ENCODE data around the gene NFILZ.
A peak's percentile ranks its signal among the peaks of the same experiment; 100 is the strongest.

NFILZ gene, protein sequence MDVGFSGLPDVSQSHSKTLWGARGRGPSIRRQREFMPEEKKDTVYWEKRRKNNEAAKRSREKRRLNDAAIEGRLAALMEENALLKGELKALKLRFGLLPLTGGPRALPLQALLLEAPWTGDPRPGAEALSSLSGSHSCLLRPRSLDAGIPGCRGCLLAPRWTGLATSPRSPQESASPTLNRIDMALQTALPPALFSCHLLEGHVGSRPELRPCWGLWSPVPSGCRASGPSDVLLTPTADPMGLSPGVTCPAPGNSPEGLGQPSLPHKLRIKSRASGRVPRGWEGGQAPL

DNA sequence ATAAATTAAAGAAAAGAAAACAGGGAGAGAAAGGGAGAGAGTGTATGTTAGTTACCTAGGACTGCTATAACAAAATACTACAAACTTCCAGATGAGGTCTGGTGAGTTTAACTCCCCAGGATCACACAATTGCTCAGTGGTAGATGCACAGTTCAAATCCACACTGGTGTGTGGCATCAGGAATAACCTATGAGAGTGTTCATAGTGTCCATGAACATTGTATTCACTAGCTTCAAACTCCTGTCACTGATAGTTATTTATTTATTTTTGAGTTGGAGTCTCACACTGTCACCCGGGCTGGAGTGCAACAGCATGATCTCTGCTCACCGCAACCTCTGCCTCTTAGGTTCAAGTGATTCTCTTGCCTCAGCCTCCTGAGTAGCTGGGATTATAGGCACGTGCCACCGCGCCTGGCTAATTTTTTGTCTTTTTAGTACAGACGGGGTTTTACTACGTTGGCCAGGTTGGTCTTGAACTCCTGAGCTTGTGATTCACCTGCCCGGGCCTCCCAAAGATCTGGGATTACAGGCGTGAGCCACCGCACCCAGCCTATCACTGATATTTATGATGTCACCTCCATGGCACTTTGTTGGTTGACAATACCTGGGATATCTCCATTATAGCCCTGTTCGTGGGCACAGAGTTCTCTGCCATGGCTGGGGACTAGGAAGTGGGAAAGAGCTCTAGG lies at the start of gene NFILZ:
NFILZ (plus strand) TSS at position 638 of the 688 bp plus-strand sequence. CDS start 46,133 bp downstream, outside the sequence.
- no peak within 1 kb of the TSS for H3K4me3 ChIP-seq (ENCODE audit: low read length)
- H3K27ac ChIP-seq (ENCODE audit: low read length): no peak within 1 kb of the TSS
- no peaks in the 10 kb centered on the region for H3K27me3 ChIP-seq (ENCODE audit: low read depth, low read length)
- no peaks in the 10 kb centered on the region for H3K4me1 ChIP-seq (ENCODE audit: low read length)
- no peaks in the 10 kb centered on the region for H3K79me2 ChIP-seq (ENCODE audit: low read length)
- no peak for TF ChIP-seq CTCF (IDR thresholded peaks at IDR 0.05; ENCODE audit: low read depth, low read length)
- no peak for TF ChIP-seq EZH2phosphoT487 (IDR thresholded peaks at IDR 0.05; ENCODE audit: low read depth)
- H3K9me3 ChIP-seq (ENCODE audit: insufficient read depth, low read length): no peaks in the 10 kb centered on the region
- H3K4me2 ChIP-seq (ENCODE audit: low read length): no peak within 1 kb of the TSS
- no peak within 1 kb of the TSS for H2AFZ ChIP-seq (ENCODE audit: low read depth, low read length)
- H3K9ac ChIP-seq (ENCODE audit: low read length): no peak within 1 kb of the TSS
- no peaks in the 10 kb centered on the region for H3K36me3 ChIP-seq (replicated peaks; ENCODE audit: low read depth, low read length)
- no peaks in the 10 kb centered on the region for H4K20me1 ChIP-seq (ENCODE audit: insufficient read depth, low read length)

- Histone ChIP-seq H2AFZ (ENCODE audit: low read depth, low read length) (peak overlapping the region; percentile 47; the same call in 1 of the 2 replicates), H3K79me2 (ENCODE audit: low read length) (no peaks in the 10 kb centered on the region), H3K36me3 (replicated peaks; ENCODE audit: low read depth, low read length) (no peaks in the 10 kb centered on the region), H3K9ac (ENCODE audit: low read length) (peak overlapping the region; percentile 39), H4K20me1 (ENCODE audit: insufficient read depth, low read length) (no peaks in the 10 kb centered on the region), H3K27me3 (ENCODE audit: low read depth, low read length) (peaks cover 15% of the 10 kb centered on the region), H3K27ac (ENCODE audit: low read length) (no peak overlapping the region), H3K4me1 (ENCODE audit: low read length) (peaks cover 29% of the 10 kb centered on the region), H3K4me3 (ENCODE audit: low read length) (peak overlapping the region; percentile 64), H3K4me2 (ENCODE audit: low read length) (peak overlapping the region; percentile 88), H3K9me3 (ENCODE audit: insufficient read depth, low read length) (no peaks in the 10 kb centered on the region)
- no peak for TF ChIP-seq EZH2phosphoT487 (IDR thresholded peaks at IDR 0.05; ENCODE audit: low read depth)
- TF ChIP-seq CTCF (IDR thresholded peaks at IDR 0.05; ENCODE audit: low read depth, low read length): peak; percentile 100
Observed at GRCh38 chr19:8580710-8581281, 49.6 kb upstream of the NFILZ start.

- no peaks in the 10 kb centered on the region for H4K20me1 ChIP-seq (ENCODE audit: insufficient read depth, low read length)
- H3K36me3 ChIP-seq (replicated peaks; ENCODE audit: low read depth, low read length): no peaks in the 10 kb centered on the region
- H3K4me3 ChIP-seq (ENCODE audit: low read length): no peak overlapping the region
- no peak overlapping the region for H3K9ac ChIP-seq (ENCODE audit: low read length)
- no peak overlapping the region for H2AFZ ChIP-seq (ENCODE audit: low read depth, low read length)
- H3K9me3 ChIP-seq (ENCODE audit: insufficient read depth, low read length): no peaks in the 10 kb centered on the region
- H3K27ac ChIP-seq (ENCODE audit: low read length): no peak overlapping the region
- no peak overlapping the region for H3K4me2 ChIP-seq (ENCODE audit: low read length)
- peaks cover 3% of the 10 kb centered on the region; the same call in 1 of the 2 replicates for H3K27me3 ChIP-seq (ENCODE audit: low read depth, low read length)
- peaks cover 4% of the 10 kb centered on the region; the same call in 1 of the 2 replicates for H3K4me1 ChIP-seq (ENCODE audit: low read length)
- no peaks in the 10 kb centered on the region for H3K79me2 ChIP-seq (ENCODE audit: low read length)
- TF ChIP-seq EZH2phosphoT487 (IDR thresholded peaks at IDR 0.05; ENCODE audit: low read depth): no peak
- TF ChIP-seq CTCF (IDR thresholded peaks at IDR 0.05; ENCODE audit: low read depth, low read length): no peak
Observed at GRCh38 chr19:8584965-8585893, 45.2 kb upstream of the NFILZ start.
